Activated CD8-positive, alpha-beta memory T cell treated with anti-CD3 and anti-CD28 coated beads for 4 hours (primary cell): ENCODE measurements around the gene COL20A1.

Experiments
- DNase-seq, 2 donors: peaks; one replicate each; pipeline ENCODE4 v3.0.0-alpha.2; 2020; ENCODE audit warnings: low read depth in 2 of 2

Gene COL20A1

DNA sequence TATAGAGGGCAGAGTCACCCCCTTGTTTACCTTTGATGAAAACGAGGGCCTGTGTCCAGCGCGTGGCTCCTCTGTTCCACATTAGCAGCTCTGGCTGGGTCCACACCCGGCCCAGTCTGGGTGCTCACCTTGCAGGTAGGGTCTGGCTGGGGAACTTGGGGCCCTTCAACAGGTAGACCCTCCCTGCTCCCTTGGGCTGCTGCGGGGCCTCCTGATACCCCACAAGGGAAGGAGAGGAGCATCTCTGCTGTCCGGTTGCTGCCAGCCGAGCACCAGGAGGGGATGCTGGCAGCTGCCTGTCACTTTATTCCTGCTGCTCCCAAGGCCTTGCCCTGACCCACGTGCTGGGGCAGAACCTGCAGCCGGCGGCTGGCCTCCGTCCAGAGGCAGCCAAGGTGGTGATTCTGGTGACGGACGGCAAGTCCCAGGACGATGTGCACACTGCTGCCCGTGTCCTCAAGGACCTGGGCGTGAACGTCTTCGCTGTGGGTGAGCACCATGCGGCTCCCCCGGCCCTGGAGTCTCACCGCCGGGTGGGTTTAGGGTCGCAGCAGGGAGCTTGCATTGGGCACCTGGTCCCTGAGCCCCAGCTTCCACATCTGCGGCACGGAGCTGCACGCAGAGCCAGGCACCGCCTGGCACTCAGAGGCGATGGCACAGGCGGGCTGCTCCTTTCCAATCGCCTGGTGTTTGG lies 15.4 kb downstream of the COL20A1 start:
- no peak for DNase-seq

DNA sequence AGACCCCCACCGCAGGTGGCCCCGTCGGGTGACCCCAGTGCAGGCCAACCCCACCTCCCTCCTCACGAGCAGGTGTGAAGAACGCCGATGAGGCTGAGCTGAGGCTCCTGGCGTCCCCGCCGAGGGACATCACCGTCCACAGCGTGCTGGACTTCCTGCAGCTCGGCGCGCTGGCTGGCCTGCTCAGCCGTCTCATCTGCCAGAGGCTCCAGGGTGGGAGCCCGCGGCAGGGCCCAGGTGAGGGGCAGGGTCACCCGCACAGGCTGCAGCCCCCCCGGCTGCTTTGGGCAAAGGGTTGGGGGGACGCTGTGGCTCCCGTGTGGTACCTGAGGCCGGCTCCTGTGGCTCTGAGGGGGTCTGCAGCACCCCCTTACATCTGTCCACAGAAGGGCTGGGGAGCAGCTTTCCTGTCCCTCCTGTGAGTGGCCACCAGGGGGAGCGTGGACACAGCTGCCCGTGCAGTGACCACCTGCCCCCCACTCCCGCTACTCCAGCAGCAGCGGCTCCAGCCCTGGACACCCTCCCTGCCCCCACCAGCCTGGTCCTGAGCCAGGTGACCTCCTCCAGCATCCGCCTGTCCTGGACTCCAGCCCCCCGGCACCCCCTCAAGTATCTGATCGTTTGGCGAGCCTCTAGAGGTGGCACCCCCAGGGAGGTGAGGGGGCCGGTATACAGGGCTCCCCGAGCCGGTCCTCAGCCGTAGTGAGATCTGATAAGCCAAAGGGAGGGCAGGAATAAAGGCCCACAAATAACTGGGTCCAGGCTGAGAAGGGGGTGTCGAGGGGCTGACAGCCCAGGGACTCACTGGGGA lies 16.5 kb downstream of the COL20A1 start:
- DNase-seq, result no peak

DNA sequence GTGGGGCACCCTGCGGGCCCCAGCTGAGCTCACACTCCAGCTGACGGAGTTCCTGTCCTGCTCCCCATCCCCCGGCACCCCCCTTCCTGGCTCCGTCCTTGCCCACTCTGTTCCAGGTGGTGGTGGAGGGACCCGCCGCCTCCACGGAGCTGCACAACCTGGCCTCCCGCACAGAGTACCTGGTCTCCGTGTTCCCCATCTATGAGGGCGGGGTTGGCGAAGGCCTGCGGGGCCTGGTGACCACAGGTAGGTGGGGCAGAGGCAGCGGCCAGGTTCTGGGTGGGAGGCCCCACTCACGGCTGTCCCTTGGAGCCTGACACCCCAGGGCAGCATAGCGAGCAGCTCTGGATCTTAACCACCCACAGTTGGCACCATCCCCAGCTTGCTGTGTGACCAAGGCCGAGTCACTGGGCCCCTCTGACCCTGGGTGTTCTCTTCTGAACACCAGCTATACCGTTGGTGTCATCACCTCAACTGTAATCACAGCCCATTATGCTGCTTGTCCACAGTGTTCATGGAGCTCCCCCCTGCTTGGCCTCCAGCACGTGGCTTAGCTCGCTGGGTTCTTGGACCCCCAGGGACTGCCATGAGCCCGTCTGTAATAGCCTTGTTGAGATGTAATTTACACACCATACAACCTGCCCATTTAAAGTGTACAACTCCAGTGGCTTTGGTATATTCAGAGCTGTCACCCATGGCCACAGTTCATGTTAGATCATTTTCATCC lies 17.4 kb downstream of the COL20A1 start:
- DNase-seq, result no peak

GRCh38 chr20:63311186-63311832 lies 18.3 kb downstream of the COL20A1 start:
- DNase-seq, result no peak

GRCh38 chr20:63311833-63312243 lies 18.9 kb downstream of the COL20A1 start:
- no peak for DNase-seq

DNA sequence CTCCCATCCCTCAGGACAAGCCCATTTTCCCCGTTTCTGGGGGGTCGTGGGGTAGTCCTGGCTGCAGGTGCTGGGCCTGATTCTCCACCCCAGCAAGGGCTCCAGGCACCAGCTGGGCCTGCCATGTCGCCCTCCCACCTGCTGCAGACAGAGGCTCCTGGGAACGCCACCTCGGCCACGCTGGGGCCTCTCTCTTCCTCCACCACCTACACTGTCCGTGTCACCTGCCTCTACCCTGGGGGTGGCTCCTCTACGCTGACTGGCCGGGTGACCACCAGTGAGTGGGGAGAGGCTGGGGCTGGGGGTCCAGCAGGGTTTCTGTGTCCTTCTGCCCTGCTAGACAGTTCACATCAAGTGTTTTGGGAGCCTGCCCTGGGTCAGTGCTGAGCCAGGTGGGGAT lies 19.3 kb downstream of the COL20A1 start:
- no peak for DNase-seq

- DNase-seq, result no peak
These were observed 19.8 kb downstream of the COL20A1 start for GRCh38 chr20:63312690-63313348.

GRCh38 chr20:63313349-63314014 lies 20.5 kb downstream of the COL20A1 start:
- DNase-seq, result no peak

GRCh38 chr20:63314015-63314471 lies 21.1 kb downstream of the COL20A1 start:
- no peak for DNase-seq

DNA sequence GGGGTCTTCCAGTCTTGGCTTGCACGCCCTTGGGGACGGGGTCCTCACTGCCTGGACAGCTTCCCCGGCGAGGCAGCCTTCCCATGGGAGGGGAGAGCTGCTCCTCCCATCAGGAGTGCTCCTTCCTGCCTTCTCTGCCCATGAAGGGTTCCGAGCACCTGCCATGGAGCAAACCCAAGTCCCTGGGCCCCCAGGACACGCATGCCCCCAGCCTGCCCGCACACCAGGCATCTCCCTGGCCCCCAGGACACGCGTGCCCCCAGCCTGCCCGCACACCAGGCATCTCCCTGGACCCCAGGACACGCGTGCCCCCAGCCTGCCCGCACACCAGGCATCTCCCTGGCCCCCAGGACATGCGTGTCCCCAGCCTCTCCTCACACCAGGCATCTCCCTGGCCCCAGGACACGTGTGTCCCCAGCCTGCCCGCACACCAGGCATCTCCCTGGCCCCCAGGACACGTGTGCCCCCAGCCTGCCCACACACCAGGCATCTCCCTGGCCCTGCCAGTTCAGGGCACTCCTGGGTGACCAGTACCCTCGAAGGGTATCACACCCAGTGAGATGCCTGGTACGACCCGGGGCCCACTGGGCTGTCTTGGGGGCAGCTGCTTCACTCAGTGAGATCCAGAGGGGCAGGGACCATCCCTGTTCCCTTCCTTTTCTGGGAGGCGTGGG lies 21.7 kb downstream of the COL20A1 start:
- DNase-seq, result no peak

DNA sequence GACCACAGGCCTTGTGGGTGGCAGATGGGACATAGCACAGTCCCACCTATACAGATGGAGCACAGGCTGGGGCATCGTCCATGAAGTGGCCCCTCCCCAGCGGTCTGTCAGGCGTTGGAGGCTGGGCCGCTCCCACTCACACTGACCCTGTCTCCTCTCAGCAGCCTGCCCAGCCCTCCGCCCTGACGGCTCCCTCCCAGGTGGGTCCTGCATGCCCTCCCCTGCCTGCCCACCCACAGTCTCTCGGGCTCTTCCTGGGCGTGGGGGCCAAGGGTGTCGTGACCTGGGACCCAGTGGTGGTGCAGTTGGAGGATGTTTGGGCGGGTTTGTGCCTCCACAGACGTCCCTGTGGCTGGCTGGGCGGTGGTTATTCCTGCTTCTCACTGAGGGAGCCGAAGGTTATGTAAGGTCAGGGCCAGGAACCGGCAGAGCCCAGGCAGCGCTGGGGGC lies 22.3 kb downstream of the COL20A1 start:
- DNase-seq, result no peak

GRCh38 chr20:63315731-63316491 lies 22.9 kb downstream of the COL20A1 start:
- no peak for DNase-seq

GRCh38 chr20:63316502-63316921 lies 23.5 kb downstream of the COL20A1 start:
- no peak for DNase-seq

DNA sequence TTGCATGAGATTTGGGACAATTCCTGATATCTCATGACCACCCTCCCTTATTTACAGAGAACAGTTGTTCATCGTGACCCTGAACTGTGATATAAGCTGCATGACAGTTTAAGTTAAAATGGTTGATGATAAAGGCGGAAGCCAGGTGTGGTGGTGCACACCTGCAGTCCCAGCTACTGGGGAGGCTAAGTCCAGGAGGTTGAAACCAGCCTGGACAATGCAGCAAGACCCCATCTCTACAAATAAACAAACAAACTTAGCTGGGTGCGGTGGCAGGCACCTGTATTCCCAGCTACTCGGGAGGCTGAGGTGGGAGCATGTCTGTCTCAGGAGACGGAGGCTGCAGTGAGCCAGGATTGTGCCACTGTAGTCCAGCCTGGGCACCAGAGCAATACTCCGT lies 24.1 kb downstream of the COL20A1 start:
- no peak for DNase-seq

GRCh38 chr20:63317601-63318291 lies 24.8 kb downstream of the COL20A1 start:
- no peak for DNase-seq

GRCh38 chr20:63318391-63319163 lies 25.6 kb downstream of the COL20A1 start:
- no peak for DNase-seq

- no peak for DNase-seq
These were observed 26.4 kb downstream of the COL20A1 start for GRCh38 chr20:63319164-63320040.
